Activated CD8-positive, alpha-beta memory T cell treated with anti-CD3 and anti-CD28 coated beads for 4 hours (primary cell): ENCODE data around the gene SLC25A38.
"Not testable (repeated sequence)": the region's sequence is repeated elsewhere in the genome, so short reads cannot be mapped to it uniquely, and the experiment has no call there.

Experiments
- DNase-seq, 2 donors: peaks; one replicate each; pipeline ENCODE4 v3.0.0-alpha.2; 2020; ENCODE audit warnings: low read depth in 2 of 2

The SLC25A38 gene

GRCh38 chr3:39407259-39407629 lies 24.1 kb downstream of the SLC25A38 start:
- DNase-seq, result no peak

GRCh38 chr3:39407773-39408492 lies 24.8 kb downstream of the SLC25A38 start:
- DNase-seq, result no peak

- DNase-seq, result no peak
These were observed 25.6 kb downstream of the SLC25A38 start for GRCh38 chr3:39408493-39409372.

GRCh38 chr3:39409514-39410136 lies 26.5 kb downstream of the SLC25A38 start:
- DNase-seq, result no peak

GRCh38 chr3:39410893-39411292 lies 27.7 kb downstream of the SLC25A38 start:
- no peak for DNase-seq

GRCh38 chr3:39412668-39413260 lies 29.6 kb downstream of the SLC25A38 start:
- no peak for DNase-seq

GRCh38 chr3:39413691-39414420 lies 30.7 kb downstream of the SLC25A38 start:
- no peak for DNase-seq

GRCh38 chr3:39414421-39414907 lies 31.3 kb downstream of the SLC25A38 start:
- DNase-seq, result no peak

GRCh38 chr3:39415302-39415701 lies 32.1 kb downstream of the SLC25A38 start:
- not testable (repeated sequence) for DNase-seq

GRCh38 chr3:39415983-39416382 lies 32.8 kb downstream of the SLC25A38 start:
- no peak for DNase-seq

- not testable (repeated sequence) for DNase-seq
These were observed 33.8 kb downstream of the SLC25A38 start for GRCh38 chr3:39416998-39417397.

- not testable (repeated sequence) for DNase-seq
These were observed 35.5 kb downstream of the SLC25A38 start for GRCh38 chr3:39418556-39419225.

- DNase-seq, result no peak
These were observed 36.7 kb downstream of the SLC25A38 start for GRCh38 chr3:39419742-39420315.

- DNase-seq, result no peak
These were observed 37.4 kb downstream of the SLC25A38 start for GRCh38 chr3:39420543-39420942.

- DNase-seq, result no peak
These were observed 40.3 kb downstream of the SLC25A38 start for GRCh38 chr3:39423436-39423970.

- DNase-seq, result no peak
These were observed 43.1 kb downstream of the SLC25A38 start for GRCh38 chr3:39426312-39426711.

GRCh38 chr3:39427506-39427905 lies 44.3 kb downstream of the SLC25A38 start:
- no peak for DNase-seq

GRCh38 chr3:39428745-39429201 lies 45.6 kb downstream of the SLC25A38 start:
- no peak for DNase-seq

- no peak for DNase-seq
These were observed 46.3 kb downstream of the SLC25A38 start for GRCh38 chr3:39429466-39429865.

- DNase-seq, result no peak
These were observed 49.2 kb downstream of the SLC25A38 start for GRCh38 chr3:39432342-39432741.
